ENCODE data around the gene SAT2.
"Not testable (repeated sequence)": the region's sequence is repeated elsewhere in the genome, so short reads cannot be mapped to it uniquely, and the experiment has no call there.

SAT2 gene

GRCh38 chr17:7633093-7633492 is 5.5 kb upstream of the SAT2 start:
- no peak for DNase-seq

- peak; percentile 30 for DNase-seq
Observed at GRCh38 chr17:7632492-7632894, 4.9 kb upstream of the SAT2 start.

- no peak for DNase-seq
Observed at GRCh38 chr17:7631398-7632380, 4.1 kb upstream of the SAT2 start.

DNA sequence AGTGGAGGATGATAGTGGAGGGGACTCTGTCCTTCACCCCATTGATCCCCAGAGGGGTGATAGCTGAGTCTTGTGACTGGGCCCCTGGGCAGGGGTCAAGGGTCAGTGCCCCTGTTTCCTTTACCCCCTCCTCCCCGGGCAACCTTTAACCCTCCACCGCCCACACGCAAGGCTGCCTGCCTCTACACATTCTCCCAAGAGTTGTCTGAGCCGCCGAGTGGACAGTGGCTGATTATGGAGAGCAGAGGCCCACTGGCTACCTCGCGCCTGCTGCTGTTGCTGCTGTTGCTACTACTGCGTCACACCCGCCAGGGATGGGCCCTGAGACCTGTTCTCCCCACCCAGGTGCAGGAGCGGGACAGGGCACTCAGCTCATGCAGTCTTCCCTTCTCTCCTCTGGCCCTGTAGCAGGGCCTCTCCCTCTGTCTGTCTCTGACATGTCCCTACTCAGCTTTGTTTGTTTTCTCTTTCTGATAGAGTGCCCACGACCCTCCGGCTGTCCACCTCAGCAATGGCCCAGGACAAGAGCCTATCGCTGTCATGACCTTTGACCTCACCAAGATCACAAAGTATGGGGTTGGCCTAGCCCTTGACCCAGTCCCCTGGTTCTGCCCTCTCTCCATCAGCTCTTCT is 2.4 kb upstream of the SAT2 start, which contains the start of gene SHBG:
TSS of gene SHBG (plus strand) at position 197 of the 633 bp plus-strand sequence. CDS start at position 235, 38 bp downstream.
- no peak for DNase-seq

- no peak for DNase-seq
Observed at GRCh38 chr17:7626956-7627249, 718 bp downstream of the SAT2 start.

DNA sequence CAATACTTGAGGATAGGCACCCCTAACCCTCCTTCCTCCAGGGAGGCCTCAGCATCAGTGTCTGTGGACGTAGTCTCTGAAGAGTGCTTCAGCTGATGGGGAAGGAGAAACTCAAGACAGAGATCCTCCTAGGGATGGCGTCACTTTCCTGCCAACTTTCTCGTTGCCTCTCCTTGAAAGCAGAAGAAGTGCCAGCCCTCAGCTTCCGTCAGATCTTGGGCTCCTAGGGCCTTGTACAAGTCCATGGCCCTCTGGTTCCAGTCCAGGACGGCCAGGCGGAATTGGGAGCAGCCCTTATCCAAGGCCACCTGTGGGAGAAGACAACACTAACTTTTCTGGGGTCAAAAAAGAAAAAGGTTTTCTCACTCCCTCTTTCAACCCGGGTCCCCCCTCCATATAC is 1.3 kb downstream of the SAT2 start:
- no peak for DNase-seq

- DNase-seq: not testable (repeated sequence)
Observed at GRCh38 chr17:7625749-7626148, 1.9 kb downstream of the SAT2 start.

DNA sequence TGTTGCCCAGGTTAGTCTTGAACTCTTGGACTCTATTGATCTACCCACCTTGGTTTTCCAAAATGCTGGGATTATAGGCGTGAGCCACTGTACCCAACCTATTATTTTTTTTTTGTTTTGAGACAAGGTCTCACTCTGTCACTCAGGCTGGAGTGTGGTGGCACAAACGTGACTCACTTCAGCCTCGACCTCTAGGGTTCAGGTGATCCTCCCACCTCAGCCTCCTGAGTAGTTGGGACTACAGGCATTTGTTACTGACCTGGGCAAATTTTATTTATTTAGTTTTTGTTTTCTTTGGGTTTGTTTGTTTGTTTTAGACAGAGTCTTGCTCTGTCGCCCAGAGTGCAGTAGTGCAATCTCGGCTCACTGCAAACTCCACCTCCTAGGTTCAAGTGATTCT is 4.0 kb downstream of the SAT2 start:
- DNase-seq: no peak

- DNase-seq: no peak
Observed at GRCh38 chr17:7620835-7621234, 6.8 kb downstream of the SAT2 start.

DNA sequence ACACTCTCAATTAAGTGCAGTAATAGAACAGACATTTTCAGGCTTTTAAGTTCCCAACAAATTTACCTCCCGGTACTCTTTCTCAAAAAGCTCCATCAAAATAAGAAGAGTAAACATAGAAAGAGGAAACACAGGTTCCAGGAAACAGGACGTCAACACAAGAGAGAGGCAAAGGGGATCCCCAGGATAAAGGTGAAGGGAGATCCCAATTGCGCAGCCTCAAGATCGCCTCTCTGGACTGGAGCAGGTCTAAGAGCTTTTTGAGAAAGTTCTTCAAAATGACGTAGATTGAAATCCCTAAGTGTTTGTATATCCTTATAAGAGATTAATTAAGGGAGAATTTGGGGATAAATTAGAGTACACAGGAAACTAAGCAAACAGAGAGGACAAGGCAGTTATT is 9.0 kb downstream of the SAT2 start:
- DNase-seq: no peak

DNA sequence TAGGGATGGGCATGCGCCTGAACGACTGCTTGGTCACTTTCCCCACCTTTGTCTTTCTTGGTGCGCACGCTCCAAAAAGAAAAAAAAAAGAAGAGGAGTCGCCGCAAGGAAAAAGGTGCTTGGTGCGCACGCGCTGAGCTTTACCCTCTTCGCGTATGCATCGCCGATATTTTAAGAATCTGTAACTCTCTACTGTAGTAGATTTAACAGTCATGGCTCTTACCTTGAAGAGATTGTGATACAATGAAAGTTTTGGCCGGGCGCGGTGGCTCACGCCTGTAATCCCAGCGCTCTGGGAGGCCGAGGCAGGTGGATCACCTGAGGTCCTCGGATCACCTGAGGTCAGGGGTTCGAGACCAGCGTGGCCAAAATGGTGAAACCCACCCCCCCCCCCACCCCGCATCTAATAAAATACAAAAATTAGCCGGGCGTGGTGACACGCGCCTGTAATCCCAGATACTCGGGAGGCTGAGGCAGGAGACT is 12.3 kb downstream of the SAT2 start:
- DNase-seq: no peak

- peak; percentile 100 for DNase-seq
Observed at GRCh38 chr17:7614425-7615264, 13.0 kb downstream of the SAT2 start, which contains the start of gene FXR2. FXR2 (minus strand) TSS chr17:7614897; CDS start chr17:7614532, 365 bp downstream.

DNA sequence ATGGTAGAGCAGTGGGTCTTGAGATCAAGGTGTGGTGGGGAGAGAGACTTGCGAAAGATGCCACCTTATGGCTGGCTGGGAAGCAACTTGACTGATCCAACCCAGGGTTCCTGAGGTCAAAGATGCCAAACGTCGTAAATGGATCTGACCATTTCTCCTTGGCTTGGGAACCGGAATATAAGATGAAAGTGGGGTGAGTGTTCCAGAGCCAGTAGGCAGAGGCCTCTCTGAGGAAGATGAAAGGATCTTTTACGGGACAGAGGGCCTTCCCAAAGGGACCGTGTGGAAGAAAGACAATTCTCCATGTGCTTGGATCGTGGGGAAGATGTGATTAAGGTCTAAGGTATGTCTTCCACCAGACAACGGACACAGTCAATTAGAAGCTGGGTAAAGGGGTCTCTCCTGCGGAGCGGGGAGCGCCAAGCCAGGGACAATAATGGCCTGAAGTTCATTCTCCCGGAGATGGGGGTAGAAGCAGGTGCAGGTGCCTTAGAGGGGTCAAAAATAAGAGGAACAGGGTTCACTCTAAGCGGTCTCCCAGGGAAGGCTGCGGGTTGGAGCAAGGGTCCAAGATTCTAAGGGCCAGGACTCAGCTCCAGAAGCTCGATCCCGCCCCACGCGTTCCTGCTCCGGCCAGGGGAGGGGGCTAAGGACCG is 13.7 kb downstream of the SAT2 start:
- DNase-seq: no peak

- DNase-seq: no peak
Observed at GRCh38 chr17:7612294-7612640, 15.4 kb downstream of the SAT2 start.

DNA sequence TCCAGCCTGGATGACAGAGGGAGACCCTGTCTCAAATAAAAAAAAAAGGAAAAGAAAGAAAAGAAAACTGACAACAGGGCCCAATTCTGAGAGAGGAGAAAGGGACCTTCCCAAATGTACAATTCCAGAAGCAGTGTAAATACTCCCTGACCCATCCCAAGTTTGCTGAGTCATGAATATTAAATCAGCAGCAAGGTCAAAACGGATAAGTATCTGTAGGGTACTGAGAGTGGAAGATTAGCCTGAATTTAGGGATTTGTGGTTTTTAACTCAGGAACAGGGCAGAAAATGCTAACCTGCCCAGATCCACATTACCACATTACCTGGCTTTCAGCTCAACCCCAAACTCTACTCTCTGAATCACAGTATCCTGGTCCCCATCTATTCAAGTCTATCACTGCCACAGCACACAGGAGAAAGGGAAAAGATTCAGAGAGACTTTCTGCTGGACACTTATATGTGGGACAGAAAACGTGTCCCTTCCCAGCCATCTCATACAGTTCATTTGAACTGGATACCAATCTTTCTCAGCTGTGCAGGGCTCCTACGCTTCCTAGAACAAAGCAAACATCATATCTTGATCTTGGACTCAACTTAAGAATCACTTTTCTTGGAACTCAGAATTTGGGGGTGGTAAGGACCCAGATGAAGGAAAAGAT is 15.9 kb downstream of the SAT2 start:
- DNase-seq: no peak

- DNase-seq: no peak
Observed at GRCh38 chr17:7610641-7611040, 17.0 kb downstream of the SAT2 start.

- no peak for DNase-seq
Observed at GRCh38 chr17:7606280-7606679, 21.3 kb downstream of the SAT2 start.

DNA sequence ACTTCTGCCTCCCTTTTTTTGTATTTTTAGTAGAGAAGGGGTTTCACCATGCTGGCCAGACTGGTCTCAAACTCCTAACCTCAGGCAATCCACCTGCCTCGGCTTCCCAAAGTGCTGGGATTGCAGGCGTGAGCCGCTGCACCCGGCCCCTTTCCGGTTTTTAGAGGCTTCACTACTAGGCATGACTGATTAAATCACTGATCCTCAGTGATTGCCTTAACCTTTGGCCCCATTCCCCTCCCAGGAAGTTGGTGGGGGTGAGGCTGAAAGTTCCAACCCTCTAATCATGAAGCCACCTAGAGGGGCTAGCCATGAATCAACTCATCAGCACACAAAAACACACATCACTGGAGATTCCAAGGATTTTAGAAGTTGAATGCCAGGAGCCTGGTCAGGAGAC is 30.1 kb downstream of the SAT2 start:
- DNase-seq: not testable (repeated sequence)

DNA sequence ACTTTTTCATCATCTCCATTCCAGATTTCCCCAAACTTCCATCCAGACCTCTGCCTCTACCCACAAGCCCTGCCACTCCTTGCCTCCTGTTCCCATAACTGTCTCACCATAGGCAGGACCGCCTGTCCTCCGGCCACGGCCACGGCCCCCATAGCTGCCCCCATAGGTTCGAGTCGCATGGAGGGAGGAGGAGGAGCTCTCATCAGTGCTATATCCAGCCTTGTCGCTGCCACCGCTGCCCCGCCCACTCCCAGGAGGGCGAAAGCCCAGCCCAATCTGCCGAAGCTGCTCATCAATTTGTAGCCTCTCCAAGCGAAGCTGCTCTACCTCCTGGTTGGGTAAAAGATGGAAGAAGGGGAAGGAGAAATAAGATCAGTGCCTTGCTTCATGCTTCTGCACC is 34.3 kb downstream of the SAT2 start:
- DNase-seq: no peak

GRCh38 chr17:7592422-7593021 is 35.1 kb downstream of the SAT2 start:
- DNase-seq: no peak

- no peak for DNase-seq
Observed at GRCh38 chr17:7591596-7591995, 36.0 kb downstream of the SAT2 start.

DNA sequence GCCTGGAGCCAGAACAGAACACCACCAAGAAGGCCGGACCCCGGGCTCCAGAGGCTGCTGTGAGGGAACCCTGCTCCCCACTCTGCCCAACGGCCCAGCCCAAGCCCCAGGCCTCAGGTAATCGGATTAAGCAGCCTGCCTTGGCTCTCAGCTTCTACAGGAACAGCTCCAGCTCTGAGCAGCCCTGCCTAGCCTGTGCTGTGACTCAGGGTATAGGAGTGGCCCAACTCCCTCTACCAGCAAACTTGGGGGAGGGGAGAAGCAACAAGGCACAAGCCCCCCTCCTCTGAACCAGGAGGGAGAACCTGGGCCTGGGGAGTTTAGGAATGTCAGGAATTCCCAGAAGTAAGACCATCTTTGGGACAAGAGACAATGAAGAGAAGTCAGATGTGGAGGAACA is 36.9 kb downstream of the SAT2 start:
- DNase-seq: no peak
